Keratinocyte (primary cell): ENCODE data around the gene NR1H3. TPM values are rescaled to one million over a fixed set of nuclear protein-coding genes. Genes with fewer than 3 reads are reported as not detected.
"Not testable (repeated sequence)": the region's sequence is repeated elsewhere in the genome, so short reads cannot be mapped to it uniquely, and the experiment has no call there.

Source experiments
- DNase-seq: peaks from one replicate; pipeline ENCODE4 v3.0.0-alpha.2; 2011; ENCODE audit warnings: low read depth, missing footprints, low spot score
- FAIRE-seq: peaks from 2 replicates; lab custom pipeline; 2011; peaks lifted over from hg19 to GRCh38; lab: Jason Lieb, UNC
- H2AFZ ChIP-seq: 2 replicates; pipeline ENCODE4 v1.6.0; 2012; ENCODE audit warnings: low read length, control low read depth, inconsistent platforms; ENCODE audit not compliant: control insufficient read depth
- H3K27ac ChIP-seq: 2 replicates; pipeline ENCODE4 v1.5.1; 2011; ENCODE audit warnings: low read length; ENCODE audit not compliant: control insufficient read depth, insufficient read depth
- H3K27me3 ChIP-seq: 3 replicates; pipeline ENCODE4 v1.6.0; 2011; ENCODE audit warnings: low read length; ENCODE audit not compliant: control insufficient read depth, insufficient read depth; ENCODE audit errors: extremely low read depth
- H3K36me3 ChIP-seq, 2 experiments: 2 replicates in 1 of 2; 3 replicates in 1 of 2; pipeline ENCODE4 v1.5.1; 2011; ENCODE audit warnings: low read length in 2 of 2, mild to moderate bottlenecking in 1 of 2; ENCODE audit not compliant: control insufficient read depth in 2 of 2, insufficient read depth in 2 of 2; ENCODE audit errors: extremely low read depth in 1 of 2
- H3K4me1 ChIP-seq: 3 replicates; pipeline ENCODE4 v1.5.1; 2011; ENCODE audit warnings: low read length; ENCODE audit not compliant: control insufficient read depth, insufficient read depth; ENCODE audit errors: extremely low read depth
- H3K4me2 ChIP-seq: 3 replicates; pipeline ENCODE4 v1.6.0; 2011; ENCODE audit warnings: low read depth, low read length; ENCODE audit not compliant: control insufficient read depth, insufficient read depth; ENCODE audit errors: extremely low read depth
- H3K4me3 ChIP-seq, 3 experiments: fragments of 200-600 bp in 1 of 3; sonication (generic) in 1 of 3; 2 replicates in 2 of 3; 3 replicates in 1 of 3; pipeline ENCODE4 v1.5.1; 2011 to 2016; ENCODE audit warnings: low read length in 3 of 3, mild to moderate bottlenecking in 3 of 3, control low read depth in 2 of 3, inconsistent platforms in 1 of 3, low read depth in 1 of 3, mixed read lengths in 1 of 3, mixed run types in 1 of 3, moderate library complexity in 1 of 3; ENCODE audit not compliant: control insufficient read depth in 2 of 3, insufficient read depth in 2 of 3; ENCODE audit errors: extremely low read depth in 1 of 3
- H3K79me2 ChIP-seq: 2 replicates; pipeline ENCODE4 v1.6.0; 2012; ENCODE audit warnings: low read length; ENCODE audit not compliant: control insufficient read depth, insufficient read depth
- H3K9ac ChIP-seq: 3 replicates; pipeline ENCODE4 v1.6.0; 2011; ENCODE audit warnings: low read length; ENCODE audit not compliant: control insufficient read depth, insufficient read depth; ENCODE audit errors: extremely low read depth
- H3K9me1 ChIP-seq: 3 replicates; pipeline ENCODE4 v1.6.0; 2011; ENCODE audit warnings: low read length; ENCODE audit not compliant: control insufficient read depth, insufficient read depth; ENCODE audit errors: extremely low read depth
- H3K9me3 ChIP-seq: 2 replicates; pipeline ENCODE4 v1.5.1; 2012; ENCODE audit warnings: low read depth, low read length; ENCODE audit not compliant: control insufficient read depth
- H4K20me1 ChIP-seq: 3 replicates; pipeline ENCODE4 v1.6.0; 2011; ENCODE audit warnings: low read length; ENCODE audit not compliant: control insufficient read depth, insufficient read depth; ENCODE audit errors: extremely low read depth
- EZH2 ChIP-seq: IDR thresholded peaks from one replicate; pipeline ENCODE4 v1.6.1; 2012; ENCODE audit warnings: inconsistent platforms, mild to moderate bottlenecking, low read length, moderate library complexity
- dilution Hi-C: fragments of 300-500 bp; cut with MboI; formaldehyde crosslinking; loops from one replicate; pipeline ENCODE4 v1.7.0; 2020; ENCODE audit warnings: low sequenced_read_pairs; ENCODE audit not compliant: extremely low pct_ligation_motif_present
- polyA minus RNA-seq, 3 experiments: library from RNA; depleted of rRNA, polyadenylated mRNA; stranded (reverse); fragments of >200 nt; gene quantifications; 1 replicate in 1 of 3; 2 replicates in 1 of 3; 3 replicates in 1 of 3; pipeline ENCODE4 v1.2.3, GENCODE V29; 2011
- polyA plus RNA-seq, 5 experiments: library from polyadenylated mRNA; depleted of rRNA in 3 of 5; stranded (reverse) in 3 of 5; stranded (forward) in 1 of 5; unstranded in 1 of 5; fragments of >200 nt; gene quantifications; 1 replicate in 1 of 5; 2 replicates in 3 of 5; 3 replicates in 1 of 5; pipeline versions ENCODE4 v1.2.1 to v1.2.3, GENCODE V29; 2011 to 2012; ENCODE audit warnings: missing spikeins in 2 of 5, low read depth in 1 of 5, low replicate concordance in 1 of 5
- TF ChIP-seq, protein P1 (sequence below), 3 experiments: IDR thresholded peaks in 1 of 3; conservative IDR thresholded peaks in 1 of 3; optimal IDR thresholded peaks in 1 of 3; 2 replicates in 2 of 3; 3 replicates in 1 of 3; pipeline versions ENCODE3 to v1.5.1; 2011; ENCODE audit warnings: low read length in 3 of 3, mild to moderate bottlenecking in 3 of 3, moderate library complexity in 2 of 3, control low read depth in 1 of 3, inconsistent platforms in 1 of 3; ENCODE audit not compliant: insufficient read depth in 2 of 3; ENCODE audit errors: extremely low read depth in 1 of 3

NR1H3 gene
- polyA plus RNA-seq (7.6 to 10.3 TPM (median 9.1 TPM) in 3 replicates), polyA minus RNA-seq (7.3 to 9.1 TPM (median 8.9 TPM) in 3 replicates)
- 2.2 TPM for polyA plus RNA-seq (2011; ENCODE audit: low read depth)
- polyA plus RNA-seq (2011; cell fraction: cytosol; rRNA removed): 6.0 and 7.4 TPM in 2 replicates
- polyA plus RNA-seq (2011; cell fraction: nucleus; rRNA removed): 8.8 and 9.0 TPM in 2 replicates
- 6.9 and 7.3 TPM in 2 replicates for polyA plus RNA-seq (2012; ENCODE audit: low replicate concordance)
- 5.0 TPM for polyA minus RNA-seq (2011; cell fraction: cytosol; rRNA and poly(A)+ RNA removed)
- polyA minus RNA-seq (2011; cell fraction: nucleus; rRNA and poly(A)+ RNA removed): 2.4 and 5.2 TPM in 2 replicates

GRCh38 chr11:47257517-47258316 lies at the start of gene NR1H3:
TSS of gene NR1H3 (plus strand) at chr11:47257996. CDS start at chr11:47259217, 1,221 bp downstream.
- H3K9me1 ChIP-seq: no peaks in the 10 kb centered on the region
- no peaks in the 10 kb centered on the region for H3K79me2 ChIP-seq
- no peaks in the 10 kb centered on the region for H4K20me1 ChIP-seq
- peak within 1 kb of the TSS; percentile 49 for H2AFZ ChIP-seq
- peaks cover 14% of the 10 kb centered on the region for H3K4me1 ChIP-seq
- H3K4me3 ChIP-seq: no peak within 1 kb of the TSS
- dilution Hi-C loops: no loop called here
- no peak within 1 kb of the TSS for H3K4me2 ChIP-seq
- H3K27ac ChIP-seq: no peak within 1 kb of the TSS
- H3K9me3 ChIP-seq: no peaks in the 10 kb centered on the region
- FAIRE-seq: no peak
- H3K27me3 ChIP-seq: no peaks in the 10 kb centered on the region
- TF ChIP-seq, protein P1, sequence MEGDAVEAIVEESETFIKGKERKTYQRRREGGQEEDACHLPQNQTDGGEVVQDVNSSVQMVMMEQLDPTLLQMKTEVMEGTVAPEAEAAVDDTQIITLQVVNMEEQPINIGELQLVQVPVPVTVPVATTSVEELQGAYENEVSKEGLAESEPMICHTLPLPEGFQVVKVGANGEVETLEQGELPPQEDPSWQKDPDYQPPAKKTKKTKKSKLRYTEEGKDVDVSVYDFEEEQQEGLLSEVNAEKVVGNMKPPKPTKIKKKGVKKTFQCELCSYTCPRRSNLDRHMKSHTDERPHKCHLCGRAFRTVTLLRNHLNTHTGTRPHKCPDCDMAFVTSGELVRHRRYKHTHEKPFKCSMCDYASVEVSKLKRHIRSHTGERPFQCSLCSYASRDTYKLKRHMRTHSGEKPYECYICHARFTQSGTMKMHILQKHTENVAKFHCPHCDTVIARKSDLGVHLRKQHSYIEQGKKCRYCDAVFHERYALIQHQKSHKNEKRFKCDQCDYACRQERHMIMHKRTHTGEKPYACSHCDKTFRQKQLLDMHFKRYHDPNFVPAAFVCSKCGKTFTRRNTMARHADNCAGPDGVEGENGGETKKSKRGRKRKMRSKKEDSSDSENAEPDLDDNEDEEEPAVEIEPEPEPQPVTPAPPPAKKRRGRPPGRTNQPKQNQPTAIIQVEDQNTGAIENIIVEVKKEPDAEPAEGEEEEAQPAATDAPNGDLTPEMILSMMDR (optimal IDR thresholded peaks at IDR 0.05 in 1 of 3, IDR thresholded peaks at IDR 0.05 in 1 of 3, conservative IDR thresholded peaks at IDR 0.05 in 1 of 3; ENCODE audit: extremely low read depth in 1 of 3, insufficient read depth in 2 of 3, low read length in 3 of 3): peak in 1 of 3 experiments; percentile 30
- no peak for TF ChIP-seq EZH2
- no peak within 1 kb of the TSS for H3K9ac ChIP-seq
- no peaks in the 10 kb centered on the region for H3K36me3 ChIP-seq
- no peak for DNase-seq

DNA sequence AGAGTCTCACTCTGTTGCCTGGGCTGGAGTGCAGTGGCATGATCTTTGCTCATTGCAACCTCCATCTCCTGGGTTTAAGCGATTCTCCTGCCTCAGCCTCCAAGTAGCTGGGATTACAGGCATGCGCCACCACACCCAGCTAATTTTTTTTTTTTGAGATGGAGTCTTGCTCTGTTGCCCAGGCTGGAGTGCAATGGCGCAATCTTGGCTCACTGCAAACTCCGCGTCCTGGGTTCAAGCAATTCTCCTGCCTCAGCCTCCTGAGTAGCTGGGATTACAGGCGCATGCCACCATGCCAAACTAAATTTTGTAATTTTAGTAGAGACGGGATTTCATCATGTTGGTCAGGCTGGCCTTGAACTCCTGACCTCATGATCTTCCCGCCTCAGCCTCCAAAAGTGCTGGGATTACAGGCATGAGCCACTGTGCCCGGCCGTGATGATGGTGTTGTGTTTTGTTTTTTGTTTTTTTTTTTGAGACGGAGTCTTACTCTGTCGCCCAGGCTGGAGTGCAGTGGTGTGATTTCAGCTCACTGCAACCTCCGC lies 49.7 kb upstream of the NR1H3 start:
- H3K9me1 ChIP-seq, H3K4me3 ChIP-seq, H3K79me2 ChIP-seq, H3K27ac ChIP-seq, DNase-seq, H3K4me2 ChIP-seq, H3K9me3 ChIP-seq, dilution Hi-C loops, H4K20me1 ChIP-seq, H3K9ac ChIP-seq, FAIRE-seq, H3K27me3 ChIP-seq, H3K36me3 ChIP-seq, H2AFZ ChIP-seq: not testable (repeated sequence)
- peaks cover 24% of the 10 kb centered on the region for H3K4me1 ChIP-seq
